Tibial nerve (tissue), 4 donors: ENCODE measurements around the gene PLEK. TPM values are rescaled to one million over a fixed set of nuclear protein-coding genes. Genes with fewer than 3 reads are reported as not detected.

Experiments used
- DNase-seq, 2 donors: peaks; one replicate each; pipeline ENCODE4 v3.0.0-alpha.2; 2019; ENCODE audit warnings: low spot score in 2 of 2
- H3K27ac ChIP-seq, 4 donors: fragments of 200-600 bp; sonication (generic) in 3 of 4; one replicate each; pipeline ENCODE4 v1.5.1; 2017 to 2019; ENCODE audit warnings: mild to moderate bottlenecking in 1 of 4
- H3K27me3 ChIP-seq, 2 donors: fragments of 200-600 bp; sonication (generic) in 1 of 2; one replicate each; pipeline versions ENCODE4 v1.5.1 to v1.6.0; 2017 to 2019
- H3K36me3 ChIP-seq, 3 donors: fragments of 200-600 bp; sonication (generic); one replicate each; pipeline ENCODE4 v1.5.1; 2018 to 2019
- H3K4me1 ChIP-seq, 4 donors: fragments of 200-600 bp; sonication (generic) in 3 of 4; one replicate each; pipeline ENCODE4 v1.5.1; 2017 to 2019
- H3K4me3 ChIP-seq, 4 donors: fragments of 200-600 bp; sonication (generic) in 3 of 4; one replicate each; pipeline ENCODE4 v1.5.1; 2017 to 2019; ENCODE audit warnings: mild to moderate bottlenecking in 1 of 4, moderate library complexity in 1 of 4
- H3K9me3 ChIP-seq, 4 donors: fragments of 200-600 bp; sonication (generic) in 3 of 4; one replicate each; pipeline ENCODE4 v1.5.1; 2017 to 2019
- EP300 ChIP-seq, 2 donors: sonication (generic); formaldehyde crosslinking; IDR thresholded peaks; one replicate each; pipeline ENCODE4 v1.6.1; 2017; ENCODE audit warnings: antibody characterized with exemption in 2 of 2, mild to moderate bottlenecking in 1 of 2
- POLR2A ChIP-seq, 2 donors: fragments of 450-650 bp; IDR thresholded peaks; one replicate each; pipeline ENCODE4 v1.6.1; 2017; ENCODE audit warnings: antibody characterized with exemption in 2 of 2, mild to moderate bottlenecking in 2 of 2, moderate library complexity in 2 of 2
- WGBS, 2 donors: methylation state at CpG; one replicate each; pipeline ENCODE4 v1.1.5; 2018; 5-methylcytosine and 5-hydroxymethylcytosine counted together
- total RNA-seq, 4 donors: library from RNA; depleted of rRNA; stranded (reverse); fragments of >200 nt; gene quantifications; one replicate each; pipeline ENCODE4 v1.1.0, GENCODE V29; 2016
- TF ChIP-seq, protein P1 (sequence below), 5 experiments: fragments of 200-600 bp in 3 of 5; fragments of 450-650 bp in 2 of 5; sonication (generic) in 3 of 5; IDR thresholded peaks; one replicate each; pipeline ENCODE4 v1.5.1; 2016 to 2019; ENCODE audit warnings: antibody characterized with exemption in 5 of 5, mild to moderate bottlenecking in 3 of 5, moderate library complexity in 2 of 5

The PLEK gene, protein sequence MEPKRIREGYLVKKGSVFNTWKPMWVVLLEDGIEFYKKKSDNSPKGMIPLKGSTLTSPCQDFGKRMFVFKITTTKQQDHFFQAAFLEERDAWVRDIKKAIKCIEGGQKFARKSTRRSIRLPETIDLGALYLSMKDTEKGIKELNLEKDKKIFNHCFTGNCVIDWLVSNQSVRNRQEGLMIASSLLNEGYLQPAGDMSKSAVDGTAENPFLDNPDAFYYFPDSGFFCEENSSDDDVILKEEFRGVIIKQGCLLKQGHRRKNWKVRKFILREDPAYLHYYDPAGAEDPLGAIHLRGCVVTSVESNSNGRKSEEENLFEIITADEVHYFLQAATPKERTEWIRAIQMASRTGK
- total RNA-seq: 1 to 10 TPM; 7.8 to 9.8 (median 9.1) TPM

DNA sequence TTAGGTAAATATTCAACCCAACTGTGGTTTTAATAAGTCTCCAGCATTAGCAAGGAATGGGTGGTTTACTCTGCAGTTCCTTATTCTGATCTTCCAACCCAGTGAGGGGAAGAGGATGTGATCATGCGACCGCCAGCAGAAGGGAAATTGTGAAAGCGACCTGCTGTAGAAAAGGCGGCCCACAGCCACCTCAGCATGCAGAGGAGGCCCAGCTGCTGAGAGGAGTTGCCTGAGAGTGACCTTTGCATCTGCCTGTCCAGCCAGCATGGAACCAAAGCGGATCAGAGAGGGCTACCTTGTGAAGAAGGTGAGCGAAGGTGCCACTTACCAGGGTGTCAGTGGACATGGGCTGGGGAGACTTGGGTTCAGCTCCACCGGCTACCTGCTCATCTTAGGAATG lies at the start of gene PLEK:
TSS of gene PLEK (plus strand) at position 196 of the 400 bp plus-strand sequence. CDS start at position 266, 70 bp downstream.
- Histone ChIP-seq H3K9me3 (no peaks in the 10 kb centered on the region), H3K27me3 (no peaks in the 10 kb centered on the region), H3K27ac (peak within 1 kb of the TSS in 2 of 4 donors; percentile 60 to 63), H3K4me1 (peaks cover 0 to 5% (median 0%) of the 10 kb centered on the region in 4 donors), H3K36me3 (no peaks in the 10 kb centered on the region), H3K4me3 (peak within 1 kb of the TSS in 2 of 4 donors; percentile 22 to 42)
- WGBS, 2 donors: 85 to 90% methylated on average over 6 to 7 of the region's 7 CpGs
- DNase-seq: peak; percentile 21 to 61
- TF ChIP-seq, protein P1, sequence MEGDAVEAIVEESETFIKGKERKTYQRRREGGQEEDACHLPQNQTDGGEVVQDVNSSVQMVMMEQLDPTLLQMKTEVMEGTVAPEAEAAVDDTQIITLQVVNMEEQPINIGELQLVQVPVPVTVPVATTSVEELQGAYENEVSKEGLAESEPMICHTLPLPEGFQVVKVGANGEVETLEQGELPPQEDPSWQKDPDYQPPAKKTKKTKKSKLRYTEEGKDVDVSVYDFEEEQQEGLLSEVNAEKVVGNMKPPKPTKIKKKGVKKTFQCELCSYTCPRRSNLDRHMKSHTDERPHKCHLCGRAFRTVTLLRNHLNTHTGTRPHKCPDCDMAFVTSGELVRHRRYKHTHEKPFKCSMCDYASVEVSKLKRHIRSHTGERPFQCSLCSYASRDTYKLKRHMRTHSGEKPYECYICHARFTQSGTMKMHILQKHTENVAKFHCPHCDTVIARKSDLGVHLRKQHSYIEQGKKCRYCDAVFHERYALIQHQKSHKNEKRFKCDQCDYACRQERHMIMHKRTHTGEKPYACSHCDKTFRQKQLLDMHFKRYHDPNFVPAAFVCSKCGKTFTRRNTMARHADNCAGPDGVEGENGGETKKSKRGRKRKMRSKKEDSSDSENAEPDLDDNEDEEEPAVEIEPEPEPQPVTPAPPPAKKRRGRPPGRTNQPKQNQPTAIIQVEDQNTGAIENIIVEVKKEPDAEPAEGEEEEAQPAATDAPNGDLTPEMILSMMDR (IDR thresholded peaks at IDR 0.05): no peak
- TF ChIP-seq POLR2A (IDR thresholded peaks at IDR 0.05): peak; percentile 17 to 29
- TF ChIP-seq EP300 (IDR thresholded peaks at IDR 0.05): peak in 1 of 2 donors; percentile 87

DNA sequence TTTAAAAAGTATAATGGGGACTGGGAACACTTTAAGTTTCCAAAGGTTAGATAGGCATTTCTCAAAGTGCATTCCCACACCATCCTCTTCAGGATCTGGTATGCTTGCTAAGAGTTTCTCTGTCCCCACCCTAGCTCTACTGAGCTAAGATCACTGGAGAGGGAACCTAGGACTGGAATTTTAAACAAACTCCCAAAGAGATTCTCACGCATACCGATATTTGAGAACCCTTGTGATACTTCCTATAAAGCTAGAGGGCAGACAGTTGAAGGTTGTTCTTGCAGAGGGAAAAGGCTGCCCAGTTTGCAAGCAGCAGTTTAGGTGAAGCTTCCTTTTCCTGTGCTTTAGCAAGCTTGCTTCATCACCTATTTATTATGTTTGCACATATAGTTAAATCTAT lies 49.0 kb upstream of the PLEK start:
- Histone ChIP-seq H3K36me3 (peaks cover 0 to 35% (median 0%) of the 10 kb centered on the region in 3 donors), H3K4me1 (peaks cover 0 to 25% (median 8%) of the 10 kb centered on the region in 4 donors), H3K27ac (no peak overlapping the region), H3K9me3 (no peaks in the 10 kb centered on the region), H3K4me3 (no peak overlapping the region), H3K27me3 (no peaks in the 10 kb centered on the region)
- DNase-seq: no peak
- WGBS, 2 donors: 68 to 74% methylated on average over 2 of the region's 2 CpGs
- TF ChIP-seq POLR2A (IDR thresholded peaks at IDR 0.05) (no peak), EP300 (IDR thresholded peaks at IDR 0.05) (no peak)
- TF ChIP-seq, protein P1 (IDR thresholded peaks at IDR 0.05): no peak

DNA sequence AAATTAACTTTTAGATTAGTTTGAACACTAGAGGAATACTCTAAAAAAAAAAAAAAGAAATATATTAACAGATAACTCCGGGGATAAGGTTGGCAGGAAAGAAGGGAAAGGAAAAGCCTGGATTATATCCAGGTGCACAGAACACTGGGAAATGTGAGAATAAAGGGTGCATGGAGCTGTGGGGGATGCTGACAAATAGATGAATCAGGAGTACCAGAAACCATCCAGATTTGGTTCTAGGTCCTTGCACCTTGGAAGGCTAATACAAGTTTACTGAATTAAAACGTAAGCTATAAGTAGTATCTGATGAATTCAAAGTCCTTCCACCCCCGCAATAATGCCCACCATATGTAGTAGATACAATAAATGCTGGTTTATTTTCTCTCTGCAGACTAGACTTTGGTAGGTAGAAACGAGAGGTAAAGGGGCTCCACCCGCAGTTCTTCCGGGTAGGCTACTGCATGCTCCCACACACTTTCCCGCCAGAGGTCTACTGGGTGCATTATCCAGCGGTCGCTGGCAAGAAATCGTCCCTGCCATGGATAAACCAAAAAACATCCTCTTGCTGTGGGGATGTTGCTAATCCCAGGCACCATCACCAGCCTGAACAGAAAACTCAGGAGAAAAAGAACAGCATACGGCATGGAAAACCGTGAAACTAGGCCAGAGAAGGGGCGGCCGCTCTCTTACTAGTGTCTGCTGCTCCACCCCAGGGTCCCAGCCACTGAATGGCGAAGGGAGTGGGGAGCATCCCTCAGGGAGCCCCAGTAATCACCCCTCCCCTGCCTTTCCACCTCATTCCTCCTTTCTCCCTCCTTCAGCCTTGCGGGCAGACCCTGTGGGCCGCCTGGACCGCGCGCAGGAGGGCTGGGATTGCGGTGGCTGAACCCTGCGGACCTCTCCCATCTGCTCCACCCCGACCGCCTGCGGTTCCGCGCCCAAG lies 46.8 kb upstream of the PLEK start:
- peak in 1 of 2 donors; percentile 24 for DNase-seq
- Histone ChIP-seq H3K4me1 (peaks cover 0 to 25% (median 8%) of the 10 kb centered on the region in 4 donors), H3K36me3 (peaks cover 0 to 30% (median 0%) of the 10 kb centered on the region in 3 donors), H3K9me3 (no peaks in the 10 kb centered on the region), H3K27ac (peak overlapping the region; percentile 79 to 95 (median 90)), H3K27me3 (no peaks in the 10 kb centered on the region), H3K4me3 (peak overlapping the region; percentile 65 to 95 (median 82))
- TF ChIP-seq EP300 (IDR thresholded peaks at IDR 0.05) (no peak), POLR2A (IDR thresholded peaks at IDR 0.05) (no peak)
- TF ChIP-seq, protein P1 (IDR thresholded peaks at IDR 0.05): no peak
- WGBS, 2 donors: 14 to 20% methylated on average over 27 of the region's 27 CpGs

DNA sequence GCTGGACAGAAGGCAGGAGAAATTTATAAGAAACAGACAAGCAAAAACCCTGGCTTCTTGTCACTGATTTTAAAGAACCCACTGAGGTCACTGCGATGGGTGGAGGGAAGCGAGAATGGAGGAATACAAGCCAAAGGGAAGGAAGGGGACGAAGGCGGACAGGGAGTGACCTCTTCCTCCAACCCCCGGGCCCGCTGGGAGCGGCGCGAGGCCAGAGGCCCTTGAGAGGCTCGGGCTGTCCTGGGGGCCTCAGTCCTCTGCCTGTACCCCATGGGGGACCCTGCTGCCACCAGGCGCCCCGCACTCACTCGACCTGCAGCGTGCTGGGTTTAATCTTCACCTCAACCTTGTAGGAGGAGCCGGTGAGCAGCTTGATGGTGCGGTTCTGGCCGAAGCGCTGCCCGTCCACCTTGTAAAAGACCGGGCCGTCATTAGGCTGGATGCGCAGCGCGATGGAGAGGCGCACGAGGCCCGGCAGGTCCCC lies 46.1 kb upstream of the PLEK start:
- peaks cover 0 to 25% (median 8%) of the 10 kb centered on the region in 4 donors for H3K4me1 ChIP-seq
- no peaks in the 10 kb centered on the region for H3K9me3 ChIP-seq
- no peak for TF ChIP-seq POLR2A (IDR thresholded peaks at IDR 0.05)
- TF ChIP-seq EP300 (IDR thresholded peaks at IDR 0.05): no peak
- TF ChIP-seq, protein P1 (IDR thresholded peaks at IDR 0.05): no peak
- no peaks in the 10 kb centered on the region for H3K27me3 ChIP-seq
- peaks cover 0 to 23% (median 0%) of the 10 kb centered on the region in 3 donors for H3K36me3 ChIP-seq
- 0% methylated on average over 26 of the region's 27 CpGs for WGBS, 2 donors
- H3K27ac ChIP-seq: peak overlapping the region; percentile 79 to 95 (median 90)
- DNase-seq: peak in 1 of 2 donors; percentile 7
- H3K4me3 ChIP-seq: peak overlapping the region; percentile 65 to 95 (median 82)
